Activated CD4-positive, alpha-beta T cell treated with anti-CD3 and anti-CD28 coated beads, Interleukin-2, amount 10 ng/mL, durations not matched to agents 7 days and 5 days (primary cell): Measurements from ENCODE around the gene KLHDC4. TPM values are rescaled to one million over a fixed set of nuclear protein-coding genes. Genes with fewer than 3 reads are reported as not detected.
"Not testable (repeated sequence)": the region's sequence is repeated elsewhere in the genome, so short reads cannot be mapped to it uniquely, and the experiment has no call there.

Source experiments
- CTCF ChIA-PET: fragments of 350-600 bp; sonication (Branson Sonifier 250); formaldehyde crosslinking; loops from one replicate; lab custom pipeline; 2021; ENCODE audit warnings: antibody characterized with exemption; lab: Charles Lee
- POLR2A ChIA-PET: fragments of 350-600 bp; sonication (Branson Sonifier 250); formaldehyde crosslinking; loops from one replicate; lab custom pipeline; 2021; ENCODE audit warnings: antibody characterized with exemption; lab: Charles Lee
- DNase-seq: peaks from one replicate; pipeline ENCODE4 v3.0.0-alpha.2; 2020
- H3K27ac Mint-ChIP-seq: one replicate; pipeline ENCODE4 v1.8.0; 2021; ENCODE audit warnings: mild to moderate bottlenecking, moderate library complexity, mixed read lengths
- H3K27me3 Mint-ChIP-seq: one replicate; pipeline ENCODE4 v1.8.0; 2021; ENCODE audit warnings: mixed read lengths
- H3K36me3 Mint-ChIP-seq: one replicate; pipeline ENCODE4 v1.8.0; 2021; ENCODE audit warnings: low read depth, mixed read lengths
- H3K4me1 Mint-ChIP-seq: one replicate; pipeline ENCODE4 v1.8.0; 2021; ENCODE audit warnings: mixed read lengths
- H3K4me3 Mint-ChIP-seq: one replicate; pipeline ENCODE4 v1.8.0; 2021; ENCODE audit warnings: mild to moderate bottlenecking, moderate library complexity, mixed read lengths
- H3K9me3 Mint-ChIP-seq: one replicate; pipeline ENCODE4 v1.8.0; 2021; ENCODE audit warnings: mixed read lengths
- total RNA-seq, 2 experiments: library from RNA; stranded (reverse); gene quantifications; one replicate each; pipeline ENCODE4 v1.2.3, GENCODE V29; 2021

KLHDC4 gene
- total RNA-seq, 2 experiments from 2014 or later, result 83.2 to 102 TPM

DNA sequence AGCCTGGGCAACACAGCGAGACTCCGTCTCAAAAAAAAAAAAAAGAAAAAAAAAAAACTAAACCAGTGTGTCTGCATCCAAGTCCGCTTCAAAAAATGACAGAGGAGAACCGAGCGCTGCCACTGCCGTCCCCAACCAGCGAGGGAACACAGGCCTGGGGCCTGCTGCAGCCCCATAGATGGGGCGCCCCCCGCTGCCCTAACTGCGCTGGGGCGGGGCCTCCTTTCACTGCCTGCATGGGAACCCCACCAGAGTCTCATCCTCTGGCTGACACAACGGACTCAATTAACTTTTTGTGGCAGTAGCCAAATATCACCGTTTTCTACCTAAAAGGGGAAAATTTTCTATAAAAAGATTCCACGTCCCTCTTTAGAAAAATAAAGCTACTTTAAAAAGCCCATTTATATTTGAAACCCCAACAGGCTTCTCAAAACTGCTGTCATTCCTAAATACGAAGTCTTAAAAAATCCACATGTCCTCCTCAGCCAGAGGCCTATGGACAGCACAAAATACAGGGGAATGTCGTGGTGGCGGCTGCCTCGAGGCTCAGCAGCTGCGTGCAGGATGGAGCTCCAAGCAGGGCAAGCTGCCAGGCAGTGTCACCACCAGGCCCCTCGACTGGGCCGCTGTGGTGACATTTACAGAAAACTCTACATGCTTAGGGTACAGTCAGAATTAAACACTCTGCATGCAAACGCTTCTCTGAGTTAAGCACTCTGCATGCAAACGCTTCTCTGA lies 30.3 kb downstream of the KLHDC4 start:
- Mint-ChIP-seq H3K4me1 (peaks cover 17% of the 10 kb centered on the region), H3K9me3 (no peaks in the 10 kb centered on the region), H3K27ac (no peak overlapping the region), H3K4me3 (no peak overlapping the region), H3K36me3 (peaks cover 27% of the 10 kb centered on the region), H3K27me3 (no peaks in the 10 kb centered on the region)
- ChIA-PET POLR2A (no interaction called here), CTCF (interaction anchor here (0.5 kb wide), 1 partner anchor 22 kb away, joined by 3 read pairs; no protein-coding TSS in a partner anchor)
- no peak for DNase-seq

DNA sequence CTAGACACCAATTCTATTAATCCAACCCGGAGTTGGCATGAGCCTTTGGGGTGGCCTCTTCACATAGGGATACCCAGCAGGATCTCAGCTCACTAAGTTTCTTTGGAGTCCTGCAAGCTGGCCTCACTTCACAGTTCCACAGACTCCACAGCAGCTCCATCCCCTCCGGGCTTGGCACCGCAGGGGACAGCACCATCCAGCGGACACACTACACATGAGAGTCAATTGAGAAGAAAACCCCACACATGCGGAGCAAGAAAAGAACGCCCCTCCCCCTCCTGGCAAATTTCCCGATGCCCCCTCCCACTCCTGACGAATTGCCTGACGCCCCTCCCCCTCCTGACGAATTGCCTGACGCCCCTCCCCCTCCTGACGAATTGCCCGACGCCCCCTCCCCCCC lies 31.1 kb downstream of the KLHDC4 start:
- H3K27ac Mint-ChIP-seq, result peak overlapping the region; percentile 9
- ChIA-PET POLR2A (no interaction called here), CTCF (interaction anchor here (0.6 to 1.4 kb wide), 3 partner anchors 12 to 1094 kb away, joined by 3 to 5 read pairs (median 3); no protein-coding TSS in a partner anchor)

DNA sequence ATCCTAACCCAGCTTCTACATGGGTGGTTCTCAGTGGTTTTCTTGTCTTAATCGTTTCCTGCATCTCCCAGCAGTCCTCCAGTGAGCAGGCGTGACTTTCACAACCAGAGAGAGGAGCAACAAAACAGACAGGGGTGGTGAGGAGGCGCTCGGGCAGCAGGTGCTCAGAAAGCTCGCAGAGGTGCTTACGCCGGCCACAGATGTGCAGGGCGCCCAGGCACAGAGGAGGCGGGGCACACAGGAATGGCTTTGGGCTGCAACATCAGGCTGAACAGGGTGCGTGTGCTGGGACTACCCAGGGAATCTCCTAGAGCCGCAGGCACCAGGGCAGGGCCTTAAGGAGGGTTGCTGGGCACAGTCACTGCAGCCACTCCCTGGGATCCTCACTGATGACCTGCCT lies 32.6 kb downstream of the KLHDC4 start:
- peak; percentile 33 for DNase-seq
- H3K27me3 Mint-ChIP-seq, result no peaks in the 10 kb centered on the region
- no peak overlapping the region for H3K4me3 Mint-ChIP-seq
- no peaks in the 10 kb centered on the region for H3K9me3 Mint-ChIP-seq
- CTCF ChIA-PET, result interaction anchor here (1.4 kb wide), 1 partner anchor 11 kb away, joined by 3 read pairs; no protein-coding TSS in a partner anchor
- POLR2A ChIA-PET, result no interaction called here
- peaks cover 17% of the 10 kb centered on the region for H3K4me1 Mint-ChIP-seq
- peaks cover 37% of the 10 kb centered on the region for H3K36me3 Mint-ChIP-seq
- H3K27ac Mint-ChIP-seq, result peak overlapping the region; percentile 27

More for the DNA sequence above, 31.1 kb downstream of the KLHDC4 start:
- Mint-ChIP-seq H3K4me1 (peaks cover 17% of the 10 kb centered on the region), H3K27me3 (no peaks in the 10 kb centered on the region), H3K9me3 (no peaks in the 10 kb centered on the region), H3K4me3 (no peak overlapping the region), H3K36me3 (peaks cover 32% of the 10 kb centered on the region)
- DNase-seq, result no peak

DNA sequence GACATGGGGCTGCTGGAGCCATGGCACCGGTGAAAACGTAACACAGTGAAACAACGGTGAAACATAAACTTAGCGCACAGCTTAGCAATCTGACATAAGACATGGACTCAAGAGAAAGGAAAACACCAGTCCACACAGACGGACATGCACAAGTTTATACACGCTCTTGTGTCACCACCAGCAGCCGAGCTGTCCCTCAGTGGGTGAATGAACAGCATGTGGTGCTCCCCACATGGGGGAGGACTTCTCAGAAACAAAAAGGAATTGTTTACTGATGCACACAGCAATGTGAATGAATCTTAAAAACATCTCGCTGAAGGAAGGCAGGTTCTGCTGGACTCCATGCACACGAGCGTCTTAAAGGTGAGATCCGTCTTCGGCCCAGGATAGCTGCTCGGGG lies 34.2 kb downstream of the KLHDC4 start:
- Mint-ChIP-seq H3K4me3 (no peak overlapping the region), H3K27ac (no peak overlapping the region), H3K36me3 (peaks cover 45% of the 10 kb centered on the region), H3K9me3 (no peaks in the 10 kb centered on the region), H3K4me1 (peaks cover 20% of the 10 kb centered on the region), H3K27me3 (no peaks in the 10 kb centered on the region)
- no peak for DNase-seq
- POLR2A ChIA-PET, result no interaction called here
- CTCF ChIA-PET, result interaction anchor here (0.6 to 1.3 kb wide), 2 partner anchors 9 to 218 kb away, joined by 3 to 5 read pairs; no protein-coding TSS in a partner anchor

- H3K27ac Mint-ChIP-seq, result no peak overlapping the region
- no peak for DNase-seq
- POLR2A ChIA-PET, result interaction anchor here (0.6 kb wide), 2 partner anchors 24 to 30 kb away, joined by 3 to 6 read pairs; no protein-coding TSS in a partner anchor
- peaks cover 47% of the 10 kb centered on the region for H3K36me3 Mint-ChIP-seq
- H3K4me3 Mint-ChIP-seq, result no peak overlapping the region
- CTCF ChIA-PET, result interaction anchor here (0.6 kb wide), 1 partner anchor 35 kb away, joined by 4 read pairs; no protein-coding TSS in a partner anchor
- H3K4me1 Mint-ChIP-seq, result peaks cover 22% of the 10 kb centered on the region
- no peaks in the 10 kb centered on the region for H3K27me3 Mint-ChIP-seq
- H3K9me3 Mint-ChIP-seq, result no peaks in the 10 kb centered on the region
Measured at GRCh38 chr16:87729266-87729954, 36.4 kb downstream of the KLHDC4 start.

GRCh38 chr16:87728026-87728425 lies 37.8 kb downstream of the KLHDC4 start:
- H3K36me3 Mint-ChIP-seq, result peaks cover 57% of the 10 kb centered on the region
- ChIA-PET CTCF (interaction anchor here (0.9 to 1.0 kb wide), 2 partner anchors 10 to 18 kb away, joined by 3 read pairs; no protein-coding TSS in a partner anchor), POLR2A (no interaction called here)
- no peaks in the 10 kb centered on the region for H3K27me3 Mint-ChIP-seq
- no peak overlapping the region for H3K4me3 Mint-ChIP-seq
- no peak overlapping the region for H3K27ac Mint-ChIP-seq
- no peaks in the 10 kb centered on the region for H3K9me3 Mint-ChIP-seq
- no peak for DNase-seq
- H3K4me1 Mint-ChIP-seq, result peaks cover 21% of the 10 kb centered on the region

GRCh38 chr16:87727346-87727745 lies 38.4 kb downstream of the KLHDC4 start:
- peaks cover 61% of the 10 kb centered on the region for H3K36me3 Mint-ChIP-seq
- no peak overlapping the region for H3K4me3 Mint-ChIP-seq
- DNase-seq, result no peak
- H3K27me3 Mint-ChIP-seq, result no peaks in the 10 kb centered on the region
- POLR2A ChIA-PET, result interaction anchor here (0.6 kb wide), 1 partner anchor 104 kb away, joined by 5 read pairs; no protein-coding TSS in a partner anchor
- H3K27ac Mint-ChIP-seq, result no peak overlapping the region
- H3K9me3 Mint-ChIP-seq, result no peaks in the 10 kb centered on the region
- CTCF ChIA-PET, result interaction anchor here (0.9 to 1.0 kb wide), 2 partner anchors 9 to 17 kb away, joined by 3 read pairs; no protein-coding TSS in a partner anchor
- H3K4me1 Mint-ChIP-seq, result peaks cover 20% of the 10 kb centered on the region

- DNase-seq, H3K9me3 Mint-ChIP-seq, H3K27ac Mint-ChIP-seq, CTCF ChIA-PET, H3K27me3 Mint-ChIP-seq, H3K4me3 Mint-ChIP-seq: not testable (repeated sequence)
- Mint-ChIP-seq H3K4me1 (peaks cover 20% of the 10 kb centered on the region), H3K36me3 (peaks cover 62% of the 10 kb centered on the region)
- POLR2A ChIA-PET, result interaction anchor here (0.6 kb wide), 1 partner anchor 105 kb away, joined by 5 read pairs; no protein-coding TSS in a partner anchor
Measured at GRCh38 chr16:87726577-87726976, 39.2 kb downstream of the KLHDC4 start.

GRCh38 chr16:87725596-87726235 lies 40.1 kb downstream of the KLHDC4 start:
- Mint-ChIP-seq H3K9me3 (no peaks in the 10 kb centered on the region), H3K4me3 (no peak overlapping the region), H3K4me1 (peaks cover 17% of the 10 kb centered on the region), H3K27ac (no peak overlapping the region), H3K27me3 (no peaks in the 10 kb centered on the region), H3K36me3 (peaks cover 57% of the 10 kb centered on the region)
- no peak for DNase-seq
- CTCF ChIA-PET, result interaction anchor here (1.3 kb wide), 1 partner anchor 90 kb away, joined by 3 read pairs; no protein-coding TSS in a partner anchor
- POLR2A ChIA-PET, result no interaction called here

- ChIA-PET POLR2A (interaction anchor here (0.6 kb wide), 1 partner anchor 31 kb away, joined by 3 read pairs; no protein-coding TSS in a partner anchor), CTCF (interaction anchor here (1.3 kb wide), 1 partner anchor 89 kb away, joined by 3 read pairs; no protein-coding TSS in a partner anchor)
- no peaks in the 10 kb centered on the region for H3K9me3 Mint-ChIP-seq
- peaks cover 17% of the 10 kb centered on the region for H3K4me1 Mint-ChIP-seq
- no peak for DNase-seq
- H3K4me3 Mint-ChIP-seq, result no peak overlapping the region
- H3K27me3 Mint-ChIP-seq, result no peaks in the 10 kb centered on the region
- H3K27ac Mint-ChIP-seq, result no peak overlapping the region
- H3K36me3 Mint-ChIP-seq, result peaks cover 57% of the 10 kb centered on the region
Measured at GRCh38 chr16:87724490-87725291, 41.1 kb downstream of the KLHDC4 start.

DNA sequence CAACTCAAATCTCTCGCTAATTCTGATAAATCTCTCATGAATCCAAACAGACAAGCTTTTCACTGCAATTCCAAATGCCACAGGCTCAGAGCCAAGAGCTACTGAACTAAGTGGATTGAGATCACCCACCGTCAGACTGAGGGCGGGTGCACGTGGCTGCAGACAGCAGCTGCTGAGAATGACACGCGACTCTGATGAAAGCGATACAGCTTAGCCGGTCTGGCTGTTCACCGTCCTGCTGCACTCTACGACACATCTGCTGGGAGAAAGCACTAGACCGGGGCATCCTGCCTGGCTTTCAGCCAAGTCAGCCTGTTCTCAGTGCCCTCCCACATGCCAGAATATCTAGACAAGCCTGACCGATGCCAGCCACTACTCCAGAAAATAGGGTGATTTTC lies 42.6 kb downstream of the KLHDC4 start:
- Mint-ChIP-seq H3K9me3 (no peaks in the 10 kb centered on the region), H3K36me3 (peaks cover 60% of the 10 kb centered on the region), H3K27ac (no peak overlapping the region), H3K27me3 (no peaks in the 10 kb centered on the region), H3K4me1 (peaks cover 17% of the 10 kb centered on the region), H3K4me3 (no peak overlapping the region)
- DNase-seq, result no peak
- CTCF ChIA-PET, result interaction anchor here (1.4 to 1.7 kb wide), 3 partner anchors 9 to 148 kb away, joined by 3 to 4 read pairs (median 4); no protein-coding TSS in a partner anchor
- POLR2A ChIA-PET, result interaction anchor here (0.6 kb wide), 1 partner anchor 10 kb away, joined by 3 read pairs; no protein-coding TSS in a partner anchor
